HEK293T (cell line): ENCODE measurements around the gene CERS2.

ENCODE experiments used
- CTCF ChIA-PET: fragments of 350-600 bp; formaldehyde crosslinking; extraction: SDS; loops from one replicate; lab custom pipeline; 2021; ENCODE audit warnings: antibody characterized with exemption, inconsistent platforms; lab: Yijun Ruan, JAX
- POLR2A ChIA-PET: fragments of 350-600 bp; formaldehyde crosslinking; extraction: SDS; loops from one replicate; lab custom pipeline; 2020; ENCODE audit warnings: antibody characterized with exemption, inconsistent platforms; lab: Yijun Ruan, JAX
- DNase-seq: peaks from one replicate; pipeline ENCODE4 v3.0.0; 2012; ENCODE audit warnings: mixed read lengths; ENCODE audit errors: extremely low spot score
- ARNT ChIP-seq: fragments of 450-650 bp; IDR thresholded peaks from 2 replicates; pipeline ENCODE4 v1.6.1; 2017; ENCODE audit warnings: mild to moderate bottlenecking
- BHLHE40 ChIP-seq: fragments of 450-650 bp; IDR thresholded peaks from 2 replicates; pipeline ENCODE4 v1.6.1; 2016; ENCODE audit warnings: mild to moderate bottlenecking, moderate library complexity, borderline replicate concordance
- CTBP1 ChIP-seq: fragments of 450-650 bp; IDR thresholded peaks from 2 replicates; pipeline ENCODE4 v1.6.1; 2016; ENCODE audit warnings: borderline replicate concordance
- ELF4 ChIP-seq: fragments of 450-650 bp; IDR thresholded peaks from 2 replicates; pipeline ENCODE4 v1.6.1; 2017; ENCODE audit warnings: antibody characterized with exemption
- FOXA1 ChIP-seq: fragments of 450-650 bp; IDR thresholded peaks from 2 replicates; pipeline ENCODE4 v1.6.1; 2016; ENCODE audit warnings: mild to moderate bottlenecking
- FOXK2 ChIP-seq: fragments of 450-650 bp; IDR thresholded peaks from 2 replicates; pipeline ENCODE4 v1.6.1; 2016; ENCODE audit warnings: mild to moderate bottlenecking
- FOXM1 ChIP-seq: fragments of 450-650 bp; IDR thresholded peaks from 2 replicates; pipeline ENCODE4 v1.6.1; 2017; ENCODE audit warnings: mild to moderate bottlenecking, borderline replicate concordance
- HDGF ChIP-seq: fragments of 450-650 bp; IDR thresholded peaks from 2 replicates; pipeline ENCODE4 v1.6.1; 2017; ENCODE audit warnings: antibody characterized with exemption, borderline replicate concordance
- L3MBTL2 ChIP-seq: fragments of 450-650 bp; conservative IDR thresholded peaks from 2 replicates; pipeline ENCODE4 v1.6.1; 2016; ENCODE audit warnings: mild to moderate bottlenecking
- LEF1 ChIP-seq: fragments of 450-650 bp; IDR thresholded peaks from 2 replicates; pipeline ENCODE4 v1.6.1; 2017; ENCODE audit warnings: mild to moderate bottlenecking, borderline replicate concordance
- NFRKB ChIP-seq: fragments of 450-650 bp; IDR thresholded peaks from 2 replicates; pipeline ENCODE4 v1.6.1; 2016; ENCODE audit warnings: mild to moderate bottlenecking, moderate library complexity
- PKNOX1 ChIP-seq: fragments of 450-650 bp; IDR thresholded peaks from 2 replicates; pipeline ENCODE4 v1.6.1; 2016
- SP1 ChIP-seq: fragments of 450-650 bp; IDR thresholded peaks from 2 replicates; pipeline ENCODE4 v1.6.1; 2017
- SUZ12 ChIP-seq: fragments of 450-650 bp; IDR thresholded peaks from 2 replicates; pipeline ENCODE4 v1.6.1; 2016; ENCODE audit warnings: mild to moderate bottlenecking
- TARDBP ChIP-seq: fragments of 450-650 bp; IDR thresholded peaks from 2 replicates; pipeline ENCODE4 v1.6.1; 2016
- ZNF384 ChIP-seq: fragments of 450-650 bp; IDR thresholded peaks from 2 replicates; pipeline ENCODE4 v1.6.1; 2016

CERS2 gene

GRCh38 chr1:150972417-150972940 lies 2.2 kb downstream of the CERS2 start:
- no peak for DNase-seq
- POLR2A ChIA-PET = no interaction called here
- TF ChIP-seq SUZ12 = no peak
- no peak for TF ChIP-seq NFRKB
- TF ChIP-seq ZNF384 = no peak
- no peak for TF ChIP-seq FOXK2
- no peak for TF ChIP-seq PKNOX1
- no peak for TF ChIP-seq L3MBTL2
- no peak for TF ChIP-seq HDGF
- no peak for TF ChIP-seq ARNT
- TF ChIP-seq FOXA1 = no peak
- no peak for TF ChIP-seq FOXM1
- no peak for TF ChIP-seq BHLHE40
- no peak for TF ChIP-seq SP1
- CTCF ChIA-PET = no interaction called here

GRCh38 chr1:150971583-150972416 lies 2.8 kb downstream of the CERS2 start:
- DNase-seq = no peak
- ChIA-PET POLR2A (no interaction called here), CTCF (no interaction called here)
- TF ChIP-seq L3MBTL2 (peak; percentile 18), TARDBP (no peak)

- DNase-seq = no peak
- CTCF ChIA-PET = interaction anchor here (1.3 kb wide), 1 partner anchor 8 kb away, joined by 4 read pairs; no protein-coding TSS in a partner anchor
- POLR2A ChIA-PET = interaction anchor here (0.6 kb wide), 1 partner anchor 10 kb away, joined by 3 read pairs; no protein-coding TSS in a partner anchor
- TF ChIP-seq BHLHE40 (no peak), ELF4 (no peak)
Measured at GRCh38 chr1:150970808-150971582, 3.6 kb downstream of the CERS2 start.

GRCh38 chr1:150969626-150970025 lies 5.0 kb downstream of the CERS2 start:
- ChIA-PET POLR2A (interaction anchor here (1.5 kb wide), 1 partner anchor 37 kb away, joined by 4 read pairs; the partner anchor contains the start of gene MINDY1), CTCF (interaction anchor here (0.7 to 1.3 kb wide), 3 partner anchors 9 to 47 kb away, joined by 3 to 4 read pairs (median 3); no protein-coding TSS in a partner anchor)
- DNase-seq = no peak
- TF ChIP-seq HDGF = no peak

GRCh38 chr1:150968491-150968890 lies 6.1 kb downstream of the CERS2 start:
- TF ChIP-seq ZNF384 (no peak), BHLHE40 (no peak), CTBP1 (no peak), ARNT (no peak), LEF1 (no peak), PKNOX1 (no peak), ELF4 (no peak), FOXK2 (no peak), NFRKB (no peak)
- DNase-seq = no peak
- ChIA-PET POLR2A (interaction anchor here (1.5 kb wide), 1 partner anchor 38 kb away, joined by 4 read pairs; the partner anchor contains the start of gene MINDY1), CTCF (no interaction called here)

- TF ChIP-seq NFRKB (no peak), ARNT (no peak), LEF1 (no peak), FOXM1 (no peak)
- ChIA-PET POLR2A (no interaction called here), CTCF (interaction anchor here (0.6 to 0.8 kb wide), 2 partner anchors 9 to 22 kb away, joined by 3 read pairs; no protein-coding TSS in a partner anchor)
- DNase-seq = no peak
Measured at GRCh38 chr1:150967936-150968335, 6.7 kb downstream of the CERS2 start.

GRCh38 chr1:150966011-150966410 lies 8.6 kb downstream of the CERS2 start:
- TF ChIP-seq ZNF384 = no peak
- no peak for TF ChIP-seq PKNOX1
- TF ChIP-seq BHLHE40 = no peak
- TF ChIP-seq ARNT = no peak
- no peak for TF ChIP-seq FOXA1
- TF ChIP-seq ELF4 = no peak
- no peak for TF ChIP-seq LEF1
- TF ChIP-seq SP1 = no peak
- no peak for TF ChIP-seq FOXK2
- TF ChIP-seq HDGF = no peak
- no peak for TF ChIP-seq CTBP1
- no peak for TF ChIP-seq NFRKB
- no peak for TF ChIP-seq TARDBP
- no peak for TF ChIP-seq SUZ12
- TF ChIP-seq L3MBTL2 = no peak
- no peak for TF ChIP-seq FOXM1
- CTCF ChIA-PET = interaction anchor here (0.8 kb wide), 1 partner anchor 30 kb away, joined by 3 read pairs; no protein-coding TSS in a partner anchor
- no peak for DNase-seq
- POLR2A ChIA-PET = interaction anchor here (0.6 to 1.1 kb wide), 3 partner anchors 8 to 100 kb away, joined by 3 read pairs; partner anchors contain the start of gene CERS2
